Activated CD4-positive, alpha-beta memory T cell treated with anti-CD3 and anti-CD28 coated beads, Interleukin-2, amount 10 ng/mL, durations not matched to agents 7 days and 5 days (primary cell): ENCODE measurements around the gene RFC4. TPM values are rescaled to one million over a fixed set of nuclear protein-coding genes. Genes with fewer than 3 reads are reported as not detected.

Source experiments
- CTCF ChIA-PET: fragments of 350-600 bp; sonication (Branson Sonifier 250); formaldehyde crosslinking; loops from one replicate; lab custom pipeline; 2021; ENCODE audit warnings: antibody characterized with exemption, inconsistent platforms; lab: Charles Lee
- POLR2A ChIA-PET: fragments of 350-600 bp; sonication (Branson Sonifier 250); formaldehyde crosslinking; loops from one replicate; lab custom pipeline; 2021; ENCODE audit warnings: antibody characterized with exemption; lab: Charles Lee
- DNase-seq: peaks from one replicate; pipeline ENCODE4 v3.0.0-alpha.2; 2020
- H3K27ac Mint-ChIP-seq: one replicate; pipeline ENCODE4 v1.8.0; 2021; ENCODE audit warnings: mild to moderate bottlenecking, mixed read lengths
- H3K27me3 Mint-ChIP-seq: one replicate; pipeline ENCODE4 v1.8.0; 2021; ENCODE audit warnings: mixed read lengths
- H3K36me3 Mint-ChIP-seq: one replicate; pipeline ENCODE4 v1.8.0; 2021; ENCODE audit warnings: low read depth, mixed read lengths
- H3K4me1 Mint-ChIP-seq: one replicate; pipeline ENCODE4 v1.8.0; 2021; ENCODE audit warnings: mixed read lengths
- H3K4me3 Mint-ChIP-seq: one replicate; pipeline ENCODE4 v1.8.0; 2021; ENCODE audit warnings: mild to moderate bottlenecking, mixed read lengths
- H3K9me3 Mint-ChIP-seq: one replicate; pipeline ENCODE4 v1.8.0; 2021; ENCODE audit warnings: mixed read lengths
- total RNA-seq, 2 experiments: library from RNA; stranded (reverse); gene quantifications; one replicate each; pipeline ENCODE4 v1.2.3, GENCODE V29; 2021

Gene RFC4
- total RNA-seq, 2 experiments from 2014 or later = 85.5 to 89.3 TPM

DNA sequence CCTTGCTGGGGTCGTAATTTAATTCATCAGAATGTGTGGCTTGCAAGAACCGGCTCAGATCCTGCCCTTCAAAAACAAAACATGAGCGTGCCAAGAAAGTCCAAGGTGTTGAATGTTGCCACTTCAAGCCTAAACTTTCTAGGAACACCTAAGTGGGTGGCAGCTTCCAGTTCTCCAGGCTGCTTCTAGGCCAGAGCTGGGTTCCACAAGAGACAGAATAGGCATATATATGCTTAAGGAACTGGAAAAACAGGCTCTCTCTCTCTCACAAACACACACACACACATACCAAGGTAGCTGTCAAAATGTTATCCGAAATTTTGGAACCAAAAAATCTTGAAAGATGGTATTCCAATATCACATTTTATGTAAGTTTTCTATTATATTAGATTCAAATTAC, 35.3 kb upstream of the RFC4 start:
- Mint-ChIP-seq H3K27ac (no peak overlapping the region), H3K4me3 (no peak overlapping the region), H3K4me1 (no peaks in the 10 kb centered on the region), H3K9me3 (no peaks in the 10 kb centered on the region), H3K36me3 (no peaks in the 10 kb centered on the region), H3K27me3 (peaks cover 10% of the 10 kb centered on the region)
- DNase-seq = no peak
- CTCF ChIA-PET = no interaction called here
- POLR2A ChIA-PET = no interaction called here

DNA sequence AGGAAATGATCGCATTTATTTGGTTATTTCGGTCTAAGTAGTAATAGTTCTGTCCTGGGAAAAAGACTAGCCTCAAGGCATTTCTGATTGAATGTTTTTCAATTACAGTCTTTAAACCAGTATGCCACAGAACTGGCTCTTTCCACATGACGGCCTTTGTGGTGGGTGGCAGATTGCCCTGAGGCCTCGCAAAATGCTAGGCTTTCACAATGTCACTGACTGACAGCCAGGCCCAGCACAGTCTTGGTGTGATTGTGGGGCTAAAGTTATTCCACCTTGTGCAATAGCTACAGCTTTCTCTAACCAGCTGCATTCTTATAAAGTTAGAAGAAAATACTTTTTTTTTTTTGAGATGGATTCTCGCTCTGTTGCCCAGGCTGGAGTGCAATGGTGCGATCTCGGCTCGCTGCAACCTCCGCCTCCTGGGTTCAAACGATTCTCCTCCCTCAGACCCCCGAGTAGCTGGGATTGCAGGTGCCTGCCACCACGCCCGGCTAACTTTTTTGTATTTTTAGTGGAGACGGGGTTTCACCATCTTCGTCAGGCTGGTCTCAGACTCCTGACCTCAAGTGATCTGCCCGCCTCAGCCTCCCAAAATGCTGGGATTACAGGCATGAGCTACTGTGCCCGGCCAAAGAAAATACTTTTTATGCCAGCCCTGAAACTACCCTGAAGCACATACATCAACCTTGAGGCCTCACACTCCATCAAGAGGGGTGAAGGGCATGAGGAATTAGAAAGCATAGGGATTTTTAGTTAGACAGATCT, 33.8 kb upstream of the RFC4 start:
- H3K36me3 Mint-ChIP-seq = no peaks in the 10 kb centered on the region
- H3K27ac Mint-ChIP-seq = no peak overlapping the region
- no peak for DNase-seq
- ChIA-PET POLR2A (no interaction called here), CTCF (no interaction called here)
- no peaks in the 10 kb centered on the region for H3K4me1 Mint-ChIP-seq
- H3K27me3 Mint-ChIP-seq = peaks cover 13% of the 10 kb centered on the region
- no peak overlapping the region for H3K4me3 Mint-ChIP-seq
- H3K9me3 Mint-ChIP-seq = no peaks in the 10 kb centered on the region

- Mint-ChIP-seq H3K4me1 (peaks cover 4% of the 10 kb centered on the region), H3K9me3 (no peaks in the 10 kb centered on the region), H3K27ac (no peak overlapping the region), H3K36me3 (no peaks in the 10 kb centered on the region), H3K4me3 (no peak overlapping the region), H3K27me3 (peaks cover 65% of the 10 kb centered on the region)
- DNase-seq = no peak
- ChIA-PET POLR2A (no interaction called here), CTCF (no interaction called here)
Measured at GRCh38 chr3:186832276-186832675, 26.0 kb upstream of the RFC4 start.

- POLR2A ChIA-PET = no interaction called here
- no peaks in the 10 kb centered on the region for H3K9me3 Mint-ChIP-seq
- H3K27me3 Mint-ChIP-seq = peaks cover 65% of the 10 kb centered on the region
- CTCF ChIA-PET = no interaction called here
- no peaks in the 10 kb centered on the region for H3K36me3 Mint-ChIP-seq
- H3K4me1 Mint-ChIP-seq = peaks cover 4% of the 10 kb centered on the region
- H3K4me3 Mint-ChIP-seq = no peak overlapping the region
- H3K27ac Mint-ChIP-seq = no peak overlapping the region
- DNase-seq = no peak
Measured at GRCh38 chr3:186831798-186832197, 25.5 kb upstream of the RFC4 start.

- no peak for DNase-seq
- H3K9me3 Mint-ChIP-seq = no peaks in the 10 kb centered on the region
- H3K36me3 Mint-ChIP-seq = no peaks in the 10 kb centered on the region
- ChIA-PET CTCF (interaction anchor here (0.6 to 1.6 kb wide), 3 partner anchors 211 to 337 kb away, joined by 4 to 12 read pairs (median 5); partner anchors contain the start of gene RPL39L), POLR2A (interaction anchor here (1.7 to 5.2 kb wide), 6 partner anchors 45 to 311 kb away, joined by 6 to 60 read pairs (median 10); partner anchors contain the start of genes DNAJB11, EIF4A2, RPL39L and ST6GAL1)
- H3K4me1 Mint-ChIP-seq = peaks cover 27% of the 10 kb centered on the region
- H3K27me3 Mint-ChIP-seq = peaks cover 49% of the 10 kb centered on the region
- H3K4me3 Mint-ChIP-seq = no peak overlapping the region
- no peak overlapping the region for H3K27ac Mint-ChIP-seq
Measured at GRCh38 chr3:186828340-186828739, 22.1 kb upstream of the RFC4 start.

DNA sequence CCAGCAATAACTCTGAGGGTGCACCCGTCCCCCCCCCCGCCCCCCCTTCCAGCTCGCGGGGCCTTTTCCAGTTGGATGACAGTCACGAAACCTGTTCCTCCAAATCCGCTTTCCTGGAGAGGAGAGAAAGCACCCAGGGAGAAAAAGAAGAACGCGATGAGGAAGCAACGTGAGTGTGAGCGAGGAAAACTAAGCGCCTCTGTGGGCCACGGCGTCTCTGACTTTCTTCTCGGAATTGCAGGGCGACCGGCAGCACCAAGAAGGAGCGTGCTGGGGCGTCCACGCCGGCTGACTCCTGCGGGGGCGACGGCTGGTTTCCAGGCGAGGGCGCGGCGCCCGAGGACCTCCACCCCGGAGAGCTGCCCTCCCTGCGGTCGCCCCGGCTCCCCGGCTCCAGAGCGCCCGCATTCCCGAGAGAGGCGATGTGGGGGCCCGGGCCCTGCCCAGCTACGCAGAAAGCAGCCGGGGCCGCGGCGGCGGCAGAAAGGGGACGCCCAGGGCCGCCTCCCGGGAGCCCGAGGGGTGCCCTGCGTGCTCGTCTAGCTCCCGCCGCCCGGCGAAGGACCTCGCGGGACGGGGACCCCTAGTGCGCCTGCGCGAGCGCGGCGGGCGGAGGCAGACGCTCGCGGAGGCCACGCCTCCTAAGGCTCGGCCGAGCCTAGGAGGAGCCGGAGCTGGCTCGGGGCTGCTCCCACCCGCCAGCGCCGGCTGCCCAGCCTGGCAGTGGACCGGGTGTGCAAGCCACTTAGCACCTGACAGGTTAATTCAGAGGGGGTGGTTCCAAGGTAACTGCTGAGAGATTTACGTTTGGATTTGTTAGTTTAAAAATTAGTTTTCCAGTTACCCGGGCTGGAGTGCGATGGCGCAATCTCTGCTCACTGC, 20.9 kb upstream of the RFC4 start:
- DNase-seq = peak; percentile 89
- no peaks in the 10 kb centered on the region for H3K36me3 Mint-ChIP-seq
- ChIA-PET CTCF (interaction anchor here (0.7 to 1.6 kb wide), 14 partner anchors 9 to 324 kb away, joined by 3 to 12 read pairs (median 4); partner anchors contain the start of gene RPL39L), POLR2A (interaction anchor here (0.8 to 5.2 kb wide), 23 partner anchors 9 to 890 kb away, joined by 3 to 60 read pairs (median 6); partner anchors contain the start of genes DNAJB11, EIF4A2, RFC4 and RPL39L)
- H3K27ac Mint-ChIP-seq = peak overlapping the region; percentile 57
- peaks cover 39% of the 10 kb centered on the region for H3K27me3 Mint-ChIP-seq
- no peaks in the 10 kb centered on the region for H3K9me3 Mint-ChIP-seq
- peaks cover 27% of the 10 kb centered on the region for H3K4me1 Mint-ChIP-seq
- H3K4me3 Mint-ChIP-seq = peak overlapping the region; percentile 75

DNA sequence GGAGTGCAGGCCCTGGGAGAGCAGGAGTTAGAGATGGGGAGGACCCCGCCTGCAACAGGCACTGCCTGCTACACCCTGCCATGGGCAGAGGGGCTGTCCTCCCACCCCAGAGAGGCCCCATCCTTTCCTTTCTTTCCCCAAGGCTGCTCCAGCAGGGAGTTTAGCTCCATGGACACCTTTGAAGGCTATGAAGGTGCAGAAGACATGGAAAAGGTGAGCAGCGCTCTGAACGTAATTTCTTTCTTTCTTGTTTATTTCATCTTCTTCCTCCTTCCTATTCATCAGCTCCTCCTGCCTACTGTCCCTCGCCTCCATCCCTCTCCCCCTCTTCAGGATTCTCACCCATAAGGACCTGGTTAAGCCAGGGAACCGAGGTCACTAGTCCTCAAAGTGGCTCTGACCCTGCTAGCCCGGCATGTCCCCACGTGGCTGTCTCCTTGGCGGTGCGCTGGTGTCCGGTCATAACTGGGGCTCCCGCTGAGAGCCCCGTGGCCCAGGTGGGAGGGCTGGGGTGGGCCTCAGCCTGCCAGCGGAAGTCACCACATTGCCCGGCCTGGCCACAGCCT, 20.2 kb upstream of the RFC4 start:
- CTCF ChIA-PET = interaction anchor here (0.9 to 1.8 kb wide), 7 partner anchors 209 to 338 kb away, joined by 3 to 12 read pairs (median 5); no protein-coding TSS in a partner anchor
- POLR2A ChIA-PET = interaction anchor here (1.0 to 5.2 kb wide), 18 partner anchors 8 to 889 kb away, joined by 3 to 60 read pairs (median 6); partner anchors contain the start of genes DNAJB11, EIF4A2, RFC4 and RPL39L
- Mint-ChIP-seq H3K27ac (peak overlapping the region; percentile 23), H3K36me3 (no peaks in the 10 kb centered on the region), H3K9me3 (no peaks in the 10 kb centered on the region), H3K4me1 (peaks cover 27% of the 10 kb centered on the region), H3K4me3 (peak overlapping the region; percentile 75), H3K27me3 (peaks cover 32% of the 10 kb centered on the region)
- peak; percentile 36 for DNase-seq

DNA sequence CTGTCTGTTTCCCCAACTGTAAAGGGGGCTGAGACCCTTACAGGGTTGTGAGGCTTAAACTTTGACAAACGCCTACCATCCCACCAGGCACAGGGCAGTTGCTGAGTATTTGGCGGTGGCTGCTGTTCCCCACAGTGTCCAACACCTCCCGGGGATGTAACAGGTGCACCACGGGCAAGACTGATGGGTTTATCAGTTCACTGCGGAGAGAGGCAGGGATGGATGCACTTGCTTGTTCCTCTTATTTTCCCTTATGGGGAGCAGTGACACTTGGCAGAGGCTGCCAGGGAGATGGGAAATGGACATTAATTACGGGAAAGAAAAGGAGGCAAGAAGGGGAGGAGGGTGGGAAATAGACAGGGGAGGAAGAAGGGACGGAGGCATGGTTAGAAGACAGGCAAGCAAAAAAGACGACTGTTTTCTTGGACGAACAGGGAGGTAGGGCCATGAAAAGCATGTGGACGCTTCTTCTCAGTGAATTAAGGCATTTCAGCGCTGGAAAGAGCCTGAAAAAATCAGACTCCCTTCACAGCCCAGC, 19.7 kb upstream of the RFC4 start:
- Mint-ChIP-seq H3K4me1 (peaks cover 27% of the 10 kb centered on the region), H3K9me3 (no peaks in the 10 kb centered on the region), H3K36me3 (no peaks in the 10 kb centered on the region), H3K27ac (no peak overlapping the region), H3K27me3 (peaks cover 28% of the 10 kb centered on the region), H3K4me3 (peak overlapping the region; percentile 75)
- CTCF ChIA-PET = interaction anchor here (1.4 to 1.9 kb wide), 4 partner anchors 37 to 339 kb away, joined by 3 to 8 read pairs (median 4); no protein-coding TSS in a partner anchor
- DNase-seq = no peak
- POLR2A ChIA-PET = interaction anchor here (0.7 to 5.2 kb wide), 12 partner anchors 13 to 314 kb away, joined by 3 to 60 read pairs (median 6); partner anchors contain the start of genes EIF4A2, RFC4, RPL39L and ST6GAL1

- ChIA-PET POLR2A (interaction anchor here (0.7 to 5.2 kb wide), 5 partner anchors 19 to 56 kb away, joined by 3 to 60 read pairs (median 6); partner anchors contain the start of genes EIF4A2 and RFC4), CTCF (interaction anchor here (1.1 to 1.9 kb wide), 6 partner anchors 11 to 339 kb away, joined by 3 to 8 read pairs (median 3); partner anchors contain the start of gene RPL39L)
- Mint-ChIP-seq H3K27ac (no peak overlapping the region), H3K4me1 (peaks cover 27% of the 10 kb centered on the region), H3K4me3 (peak overlapping the region; percentile 75), H3K27me3 (peaks cover 22% of the 10 kb centered on the region), H3K9me3 (no peaks in the 10 kb centered on the region), H3K36me3 (no peaks in the 10 kb centered on the region)
- DNase-seq = peak; percentile 35
Measured at GRCh38 chr3:186825294-186825821, 19.1 kb upstream of the RFC4 start.

DNA sequence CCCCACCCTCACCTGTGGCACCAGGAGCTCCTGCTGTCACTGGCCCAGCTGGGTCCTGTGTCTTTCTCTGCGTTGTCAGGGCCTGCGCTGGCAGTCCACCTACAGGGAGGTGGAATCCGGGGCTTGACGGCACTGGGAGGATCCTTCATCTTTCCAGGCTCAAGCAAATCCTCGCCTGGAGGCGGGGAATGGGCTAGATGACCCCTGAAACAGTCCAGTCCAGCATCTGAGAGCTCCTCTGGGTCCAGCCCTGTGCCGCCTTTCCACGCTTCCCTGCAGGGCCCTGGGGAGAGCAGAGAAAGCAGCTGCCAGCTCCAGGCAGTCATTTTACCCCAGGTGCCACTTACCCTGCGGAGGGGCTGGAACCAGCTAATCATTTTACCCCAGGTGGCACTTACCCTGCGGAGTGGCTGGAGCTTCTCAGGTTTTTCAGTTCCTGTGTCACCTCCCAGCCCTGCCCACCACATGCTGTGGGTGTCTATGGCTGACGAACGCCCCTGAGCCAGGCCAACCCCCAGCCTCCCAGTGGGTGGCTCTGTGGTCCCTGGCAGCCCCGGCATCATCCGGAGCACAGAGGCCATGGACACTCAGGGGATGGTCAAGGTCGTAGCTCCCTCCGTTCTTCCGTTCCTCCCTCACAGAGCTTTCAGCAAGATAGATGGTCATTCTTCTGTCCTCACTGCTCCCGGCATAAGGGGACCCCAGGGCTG, 18.3 kb upstream of the RFC4 start:
- ChIA-PET CTCF (interaction anchor here (1.1 to 1.9 kb wide), 5 partner anchors 11 to 315 kb away, joined by 3 to 8 read pairs (median 3); partner anchors contain the start of gene RPL39L), POLR2A (interaction anchor here (1.1 to 5.2 kb wide), 3 partner anchors 19 to 41 kb away, joined by 3 to 60 read pairs (median 6); partner anchors contain the start of genes EIF4A2 and RFC4)
- Mint-ChIP-seq H3K27me3 (peaks cover 15% of the 10 kb centered on the region), H3K4me1 (peaks cover 27% of the 10 kb centered on the region), H3K36me3 (no peaks in the 10 kb centered on the region), H3K27ac (no peak overlapping the region), H3K4me3 (no peak overlapping the region), H3K9me3 (no peaks in the 10 kb centered on the region)
- DNase-seq = no peak

GRCh38 chr3:186823386-186823785, 17.1 kb upstream of the RFC4 start:
- Mint-ChIP-seq H3K27ac (no peak overlapping the region), H3K4me1 (peaks cover 25% of the 10 kb centered on the region), H3K36me3 (no peaks in the 10 kb centered on the region), H3K4me3 (no peak overlapping the region), H3K27me3 (peaks cover 3% of the 10 kb centered on the region), H3K9me3 (no peaks in the 10 kb centered on the region)
- POLR2A ChIA-PET = no interaction called here
- DNase-seq = no peak
- CTCF ChIA-PET = interaction anchor here (1.0 kb wide), 2 partner anchors 206 to 209 kb away, joined by 5 to 7 read pairs; no protein-coding TSS in a partner anchor
